Measurements from ENCODE around the gene TCF4.

Gene TCF4

DNA sequence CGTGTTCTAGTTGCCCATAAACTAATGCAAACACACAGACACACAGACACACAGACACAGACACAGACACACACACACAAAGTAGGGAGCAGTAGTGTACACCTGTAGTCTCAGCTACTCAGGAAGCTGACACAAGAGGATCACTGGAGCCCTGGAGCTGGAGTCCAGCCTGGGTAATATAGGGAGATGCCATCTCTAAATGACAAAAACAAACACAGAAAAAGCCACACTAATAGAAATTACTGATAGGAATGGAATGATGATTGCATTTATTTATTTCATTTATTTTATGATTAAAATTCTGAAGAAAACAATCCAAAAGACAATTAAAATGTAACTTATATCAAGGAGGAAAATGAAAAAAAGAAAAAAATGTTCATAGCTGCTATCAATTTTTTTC, 30.8 kb downstream of the TCF4 start:
- H3K4me3 ChIP-seq (ENCODE audit: low read depth, low read length): no peak overlapping the region
- TF ChIP-seq, protein P1, sequence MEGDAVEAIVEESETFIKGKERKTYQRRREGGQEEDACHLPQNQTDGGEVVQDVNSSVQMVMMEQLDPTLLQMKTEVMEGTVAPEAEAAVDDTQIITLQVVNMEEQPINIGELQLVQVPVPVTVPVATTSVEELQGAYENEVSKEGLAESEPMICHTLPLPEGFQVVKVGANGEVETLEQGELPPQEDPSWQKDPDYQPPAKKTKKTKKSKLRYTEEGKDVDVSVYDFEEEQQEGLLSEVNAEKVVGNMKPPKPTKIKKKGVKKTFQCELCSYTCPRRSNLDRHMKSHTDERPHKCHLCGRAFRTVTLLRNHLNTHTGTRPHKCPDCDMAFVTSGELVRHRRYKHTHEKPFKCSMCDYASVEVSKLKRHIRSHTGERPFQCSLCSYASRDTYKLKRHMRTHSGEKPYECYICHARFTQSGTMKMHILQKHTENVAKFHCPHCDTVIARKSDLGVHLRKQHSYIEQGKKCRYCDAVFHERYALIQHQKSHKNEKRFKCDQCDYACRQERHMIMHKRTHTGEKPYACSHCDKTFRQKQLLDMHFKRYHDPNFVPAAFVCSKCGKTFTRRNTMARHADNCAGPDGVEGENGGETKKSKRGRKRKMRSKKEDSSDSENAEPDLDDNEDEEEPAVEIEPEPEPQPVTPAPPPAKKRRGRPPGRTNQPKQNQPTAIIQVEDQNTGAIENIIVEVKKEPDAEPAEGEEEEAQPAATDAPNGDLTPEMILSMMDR (IDR thresholded peaks at IDR 0.05; ENCODE audit: borderline replicate concordance, insufficient read depth, low read depth, low read length): no peak

DNA sequence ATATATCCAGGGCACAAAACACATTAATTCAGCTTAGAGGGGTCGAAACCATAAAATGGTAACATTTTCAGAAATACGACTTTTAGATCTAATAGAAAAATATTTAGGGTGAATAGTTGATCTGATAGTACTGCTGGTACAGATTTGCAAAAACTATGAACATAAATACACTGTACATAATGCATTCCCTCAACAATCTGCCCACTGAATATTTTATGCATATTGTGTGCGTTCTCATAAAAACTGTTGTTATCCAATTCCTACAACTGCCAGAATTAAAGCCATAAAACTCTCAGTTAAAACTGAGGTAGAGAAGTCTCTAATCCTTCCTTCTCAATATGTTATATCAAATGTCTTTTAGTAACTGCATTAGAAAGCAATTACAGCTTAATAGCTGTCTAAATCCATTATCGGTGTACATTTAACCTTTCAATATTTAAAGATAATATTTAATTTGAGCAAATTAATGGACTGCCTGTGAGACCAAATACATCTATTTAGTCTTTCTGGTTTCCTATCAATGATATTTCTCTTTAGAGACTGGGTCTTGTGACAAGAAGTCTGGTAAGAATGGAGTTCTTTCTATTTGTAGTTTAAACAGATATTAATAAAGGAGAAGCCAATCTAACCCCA, 32.5 kb downstream of the TCF4 start:
- no peak overlapping the region for H3K4me3 ChIP-seq (ENCODE audit: low read depth, low read length)
- TF ChIP-seq, protein P1 (IDR thresholded peaks at IDR 0.05; ENCODE audit: borderline replicate concordance, insufficient read depth, low read depth, low read length): no peak

DNA sequence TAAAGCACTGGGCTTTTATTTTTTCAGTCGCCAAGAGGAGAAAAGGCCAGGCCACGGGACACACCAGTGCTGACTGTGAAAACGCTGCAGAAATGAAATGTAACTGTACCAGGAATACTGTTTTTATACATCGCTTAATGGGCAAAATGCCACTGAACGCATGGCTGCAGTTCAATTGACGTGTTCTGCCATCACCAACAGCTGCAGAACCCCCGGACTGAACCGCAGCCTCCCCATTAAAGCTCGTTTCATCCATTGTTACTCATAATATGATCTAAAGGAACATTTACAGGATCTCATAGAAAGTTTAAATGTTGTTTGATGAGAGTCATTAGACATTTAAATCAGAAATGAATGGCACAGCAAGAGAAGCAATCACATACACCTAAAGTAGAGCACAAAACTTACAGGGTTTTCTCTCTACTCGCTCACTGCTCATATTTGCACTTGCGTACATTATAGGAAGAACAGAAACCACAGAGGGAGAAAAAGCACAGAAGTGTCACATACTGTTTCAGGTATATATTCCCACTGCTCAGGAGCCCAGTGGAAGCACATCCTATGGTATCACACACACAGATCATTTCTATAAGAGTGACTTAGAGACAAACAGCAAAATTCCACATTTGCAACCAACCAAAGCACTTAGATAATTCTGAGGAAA, 35.3 kb downstream of the TCF4 start:
- TF ChIP-seq, protein P1 (IDR thresholded peaks at IDR 0.05; ENCODE audit: borderline replicate concordance, insufficient read depth, low read depth, low read length): no peak
- no peak overlapping the region for H3K4me3 ChIP-seq (ENCODE audit: low read depth, low read length)

DNA sequence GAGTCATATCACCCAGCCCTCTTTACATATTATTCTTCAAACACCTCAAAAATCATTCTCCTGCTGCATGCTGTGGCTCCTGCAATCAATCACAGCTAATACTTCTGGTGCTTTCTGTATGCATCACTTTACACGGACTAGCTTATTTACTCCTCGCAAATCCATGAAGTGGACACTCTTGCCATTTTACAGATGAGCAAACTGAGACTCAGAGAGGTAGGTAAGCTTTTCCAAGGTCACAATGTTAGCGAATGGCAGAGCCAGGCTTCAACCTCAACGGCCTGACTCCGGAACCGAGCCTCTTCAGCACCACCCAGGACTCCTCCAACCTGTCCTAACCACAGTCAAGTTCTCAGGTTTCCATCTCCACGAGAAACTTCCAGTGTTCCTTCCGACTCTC, 36.8 kb downstream of the TCF4 start:
- TF ChIP-seq, protein P1 (IDR thresholded peaks at IDR 0.05; ENCODE audit: borderline replicate concordance, insufficient read depth, low read depth, low read length): no peak
- H3K4me3 ChIP-seq (ENCODE audit: low read depth, low read length): no peak overlapping the region

DNA sequence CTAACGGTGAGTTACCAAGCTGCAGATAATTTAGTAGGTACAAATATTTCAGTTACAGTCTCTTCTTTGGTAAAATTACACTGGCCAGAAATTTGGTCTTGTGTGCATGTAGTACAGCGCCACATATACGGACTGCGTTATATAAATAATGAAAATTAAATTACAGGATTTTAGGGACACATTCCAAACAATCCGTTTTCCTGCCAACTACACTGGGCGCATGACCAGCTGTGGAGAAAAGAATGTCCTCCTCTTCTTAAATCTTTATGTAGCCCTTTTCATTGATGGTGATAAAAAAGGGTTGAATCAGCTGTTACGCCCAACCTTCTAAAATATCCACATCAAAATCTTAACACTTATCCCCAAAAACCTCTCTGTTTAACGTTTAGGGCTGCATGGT, 37.5 kb downstream of the TCF4 start:
- no peak overlapping the region for H3K4me3 ChIP-seq (ENCODE audit: low read depth, low read length)
- TF ChIP-seq, protein P1 (IDR thresholded peaks at IDR 0.05; ENCODE audit: borderline replicate concordance, insufficient read depth, low read depth, low read length): no peak

DNA sequence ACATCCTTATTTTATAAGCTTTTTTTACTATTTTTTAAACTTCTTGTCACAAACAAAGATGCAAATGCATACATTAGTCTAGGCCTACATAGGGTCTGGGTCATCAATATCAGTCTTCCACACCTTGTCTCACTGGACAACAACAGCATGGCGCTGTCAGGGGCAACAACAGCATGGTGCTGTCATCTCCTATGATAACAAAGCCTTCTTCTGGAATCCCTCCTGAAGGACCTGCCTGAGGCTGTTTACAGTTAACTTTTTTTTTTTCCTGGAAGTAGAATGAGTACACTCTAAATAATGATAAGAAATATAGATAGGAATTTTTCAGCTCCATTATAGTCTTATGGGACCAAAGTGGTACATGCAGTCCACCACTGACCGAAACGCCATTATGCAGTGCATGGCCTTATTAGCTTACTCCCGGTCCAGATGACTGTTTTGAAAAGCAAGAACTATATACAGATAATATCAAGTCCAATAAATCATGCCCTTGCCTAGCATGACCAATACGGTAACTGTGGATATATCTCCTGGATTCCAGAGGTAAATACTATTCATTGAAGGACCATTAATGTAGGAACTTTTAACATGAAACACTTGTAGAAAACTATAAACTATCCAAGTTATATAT, 38.4 kb downstream of the TCF4 start:
- H3K4me3 ChIP-seq (ENCODE audit: low read depth, low read length): no peak overlapping the region
- TF ChIP-seq, protein P1 (IDR thresholded peaks at IDR 0.05; ENCODE audit: borderline replicate concordance, insufficient read depth, low read depth, low read length): no peak

DNA sequence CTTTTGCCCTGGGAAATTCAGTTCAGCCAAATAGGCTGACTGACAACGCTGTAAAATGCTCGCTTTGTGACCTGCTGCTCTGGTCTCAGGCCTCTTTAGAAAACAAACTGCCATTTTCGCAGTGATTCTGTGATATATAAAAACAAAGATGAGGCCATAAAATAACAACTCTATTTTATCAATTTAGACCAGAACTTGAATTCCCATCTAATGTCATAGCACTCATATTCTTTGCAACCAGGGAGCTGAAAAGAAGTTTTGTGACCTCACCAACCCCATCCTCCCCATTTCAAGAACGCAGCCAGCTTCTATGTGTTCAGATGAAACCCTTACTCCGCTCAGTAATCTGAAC, 40.3 kb downstream of the TCF4 start:
- TF ChIP-seq, protein P1 (IDR thresholded peaks at IDR 0.05; ENCODE audit: borderline replicate concordance, insufficient read depth, low read depth, low read length): no peak
- no peak overlapping the region for H3K4me3 ChIP-seq (ENCODE audit: low read depth, low read length)
